ENCODE data around the gene SYT3. TPM values are rescaled to one million over a fixed set of nuclear protein-coding genes. Genes with fewer than 3 reads are reported as not detected.

The SYT3 gene
- under 1 TPM; 0.11 to 0.50 TPM for total RNA-seq

GRCh38 chr19:50639121-50640112 lies at the start of gene SYT3:
Gene SYT3, minus strand, starts transcription at chr19:50639881. Its CDS starts 2,470 bp downstream, at chr19:50637411.
- POLR2A ChIA-PET, result no interaction called here
- CTCF ChIA-PET, result no interaction called here

GRCh38 chr19:50688766-50689165 lies 49.1 kb upstream of the SYT3 start:
- POLR2A ChIA-PET, result no interaction called here

GRCh38 chr19:50686310-50687032 lies 46.8 kb upstream of the SYT3 start:
- POLR2A ChIA-PET, result no interaction called here
- CTCF ChIA-PET, result no interaction called here

More at GRCh38 chr19:50688766-50689165, 49.1 kb upstream of the SYT3 start:
- CTCF ChIA-PET, result no interaction called here

- POLR2A ChIA-PET, result no interaction called here
Measured at GRCh38 chr19:50679177-50680125, 39.8 kb upstream of the SYT3 start.

GRCh38 chr19:50678323-50678722 lies 38.6 kb upstream of the SYT3 start:
- POLR2A ChIA-PET, result no interaction called here
- CTCF ChIA-PET, result no interaction called here

More at GRCh38 chr19:50679177-50680125, 39.8 kb upstream of the SYT3 start:
- CTCF ChIA-PET, result no interaction called here

GRCh38 chr19:50677636-50678035 lies 38.0 kb upstream of the SYT3 start:
- POLR2A ChIA-PET, result no interaction called here
- CTCF ChIA-PET, result no interaction called here

GRCh38 chr19:50676625-50677197 lies 37.0 kb upstream of the SYT3 start:
- POLR2A ChIA-PET, result no interaction called here
- CTCF ChIA-PET, result no interaction called here

GRCh38 chr19:50673118-50673517 lies 33.4 kb upstream of the SYT3 start:
- ChIA-PET POLR2A (no interaction called here), CTCF (no interaction called here)

- ChIA-PET CTCF (no interaction called here), POLR2A (no interaction called here)
Measured at GRCh38 chr19:50670102-50670380, 30.4 kb upstream of the SYT3 start.

- CTCF ChIA-PET, result no interaction called here
- POLR2A ChIA-PET, result no interaction called here
Measured at GRCh38 chr19:50669302-50670101, 29.8 kb upstream of the SYT3 start.

GRCh38 chr19:50668879-50669278 lies 29.2 kb upstream of the SYT3 start:
- ChIA-PET CTCF (no interaction called here), POLR2A (no interaction called here)

GRCh38 chr19:50668416-50668815 lies 28.7 kb upstream of the SYT3 start:
- POLR2A ChIA-PET, result no interaction called here
- CTCF ChIA-PET, result no interaction called here

- ChIA-PET CTCF (no interaction called here), POLR2A (no interaction called here)
Measured at GRCh38 chr19:50667759-50668231, 28.1 kb upstream of the SYT3 start.

- POLR2A ChIA-PET, result no interaction called here
- CTCF ChIA-PET, result no interaction called here
Measured at GRCh38 chr19:50667177-50667758, 27.6 kb upstream of the SYT3 start.

GRCh38 chr19:50666346-50667176 lies 26.9 kb upstream of the SYT3 start:
- CTCF ChIA-PET, result interaction anchor here (0.6 to 0.9 kb wide), 2 partner anchors 117 to 704 kb away, joined by 3 to 4 read pairs; no protein-coding TSS in a partner anchor
- POLR2A ChIA-PET, result interaction anchor here (0.6 kb wide), 2 partner anchors 59 to 165 kb away, joined by 5 to 6 read pairs; no protein-coding TSS in a partner anchor

GRCh38 chr19:50664204-50664603 lies 24.5 kb upstream of the SYT3 start:
- CTCF ChIA-PET, result no interaction called here
- POLR2A ChIA-PET, result no interaction called here

- POLR2A ChIA-PET, result no interaction called here
Measured at GRCh38 chr19:50663482-50663790, 23.8 kb upstream of the SYT3 start.

More at GRCh38 chr19:50663482-50663790, 23.8 kb upstream of the SYT3 start:
- CTCF ChIA-PET, result no interaction called here

All from activated CD8-positive, alpha-beta memory T cell treated with anti-CD3 and anti-CD28 coated beads for 36 hours (primary cell).